GM18858 (cell line): ENCODE data around the gene FNDC3A.
"Not testable (repeated sequence)": the region's sequence is repeated elsewhere in the genome, so short reads cannot be mapped to it uniquely, and the experiment has no call there.

ENCODE experiments used
- ATAC-seq: cut with Tn5 transposase; IDR thresholded peaks from one replicate; pipeline ENCODE4 v1.9.1; 2021; ENCODE audit not compliant: unreplicated experiment

The FNDC3A gene

DNA sequence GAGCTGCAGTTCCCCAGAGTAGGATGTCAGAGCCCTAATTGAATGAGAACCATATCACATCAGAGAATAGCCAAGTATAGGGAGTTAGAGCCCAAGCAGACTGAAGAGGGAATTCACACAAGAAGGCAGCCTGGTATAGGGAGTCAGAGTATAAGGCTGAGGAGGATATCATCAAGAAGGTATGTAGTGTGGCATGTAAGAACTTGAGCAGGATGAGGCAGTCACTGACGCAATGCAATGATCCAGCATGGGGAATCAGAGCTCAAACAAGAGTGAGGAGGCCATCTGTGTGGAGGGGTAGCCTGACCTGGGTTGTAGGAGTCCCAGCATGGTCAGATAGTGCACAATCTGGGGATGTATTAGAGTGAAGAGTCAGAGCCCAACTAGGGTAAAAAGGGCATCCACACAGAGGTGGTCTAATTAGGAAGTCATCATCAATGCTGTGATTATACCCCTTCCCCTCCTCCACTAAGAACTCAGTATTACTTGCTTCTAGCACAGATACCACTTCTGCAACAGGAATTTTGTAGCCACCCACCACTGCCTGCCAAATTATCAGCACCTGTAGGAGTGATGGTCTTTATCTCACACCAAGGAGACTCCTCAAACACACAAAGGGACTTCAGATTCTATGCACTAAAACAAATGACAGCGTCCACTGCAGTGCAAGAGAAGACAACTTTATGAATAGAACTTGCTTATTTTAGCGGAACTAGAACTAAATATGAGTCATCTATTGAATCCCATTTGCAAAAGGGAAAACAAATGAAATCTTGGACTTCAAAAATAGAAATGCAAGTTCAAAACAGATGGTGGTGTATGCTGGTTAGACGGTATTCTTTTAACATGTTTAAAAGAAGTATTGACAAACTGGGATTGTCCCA lies 107.2 kb downstream of the FNDC3A start:
- ATAC-seq: peak; percentile 82

DNA sequence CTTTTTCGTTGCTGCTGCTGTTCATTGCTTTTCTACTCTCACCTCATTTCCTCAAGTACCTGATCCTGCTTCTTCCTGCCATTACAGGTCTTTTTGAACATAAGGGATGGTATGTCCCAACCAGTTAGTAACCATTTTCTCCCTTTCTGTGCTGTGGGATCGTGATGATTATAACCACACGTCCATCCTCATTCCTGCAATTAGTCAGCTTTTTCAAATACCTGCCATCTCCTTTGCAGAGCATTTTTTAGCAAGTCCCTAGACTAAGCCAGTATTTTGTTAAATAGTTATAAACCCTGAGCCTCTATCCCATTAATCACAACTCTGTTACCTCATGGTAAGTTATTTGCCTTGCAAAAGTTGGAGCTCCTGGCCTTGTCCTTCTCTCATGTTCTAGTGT lies 109.2 kb downstream of the FNDC3A start:
- ATAC-seq: no peak

DNA sequence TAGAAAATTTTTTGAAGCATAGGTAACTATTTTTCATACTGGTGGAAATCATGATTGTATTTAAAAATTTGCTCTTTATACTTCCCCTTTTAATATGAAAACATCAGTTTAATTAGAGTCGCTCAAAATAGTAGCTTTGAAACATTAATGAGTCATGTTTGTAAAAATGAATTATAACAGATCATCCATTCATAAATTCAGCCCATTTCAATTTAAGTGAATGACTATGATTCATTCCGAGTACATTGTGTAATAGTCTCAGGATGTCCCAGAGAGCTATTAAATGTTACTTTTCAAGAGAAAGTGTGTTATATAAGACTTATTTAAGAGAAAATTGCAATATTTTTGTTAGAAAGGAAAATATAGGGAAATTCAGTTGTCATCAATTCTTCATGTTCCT lies 111.0 kb downstream of the FNDC3A start:
- ATAC-seq: no peak

DNA sequence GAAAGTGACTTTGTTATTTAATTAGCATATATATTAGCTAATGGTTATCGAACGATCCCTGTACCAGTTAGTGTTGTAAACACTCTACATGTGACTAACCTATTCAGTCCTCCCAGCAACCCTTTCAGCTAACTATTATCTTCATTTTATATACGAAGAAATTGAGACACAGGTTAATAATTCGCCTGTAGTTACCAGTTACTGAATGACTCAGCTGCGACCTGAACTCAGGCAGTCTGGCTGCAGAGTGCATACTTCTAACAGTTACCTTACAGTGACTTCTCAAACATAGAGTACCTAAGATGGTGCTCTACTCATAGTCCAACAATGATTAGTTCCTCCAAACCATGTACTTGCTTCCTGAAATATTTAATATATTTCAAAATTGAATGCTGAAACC lies 117.7 kb downstream of the FNDC3A start:
- no peak for ATAC-seq

DNA sequence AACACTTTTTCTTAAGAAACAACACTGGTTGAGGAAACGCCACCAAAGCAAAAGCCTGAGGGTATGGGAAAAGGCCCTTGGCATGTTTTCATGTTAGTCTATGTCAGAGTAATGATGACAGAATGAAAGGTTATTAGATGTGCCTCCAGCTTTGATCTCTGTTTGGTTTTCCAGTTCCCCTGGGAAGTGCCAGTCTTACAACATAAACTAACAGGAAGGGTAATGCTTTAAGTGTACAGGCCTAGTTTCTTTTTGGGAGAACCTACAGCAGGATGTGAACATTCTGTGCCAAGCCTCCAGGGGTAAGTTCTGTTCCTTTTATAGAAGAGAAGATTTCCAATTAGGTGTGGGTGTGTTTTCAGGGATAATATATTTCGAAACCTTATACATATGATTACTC lies 121.7 kb downstream of the FNDC3A start:
- no peak for ATAC-seq

DNA sequence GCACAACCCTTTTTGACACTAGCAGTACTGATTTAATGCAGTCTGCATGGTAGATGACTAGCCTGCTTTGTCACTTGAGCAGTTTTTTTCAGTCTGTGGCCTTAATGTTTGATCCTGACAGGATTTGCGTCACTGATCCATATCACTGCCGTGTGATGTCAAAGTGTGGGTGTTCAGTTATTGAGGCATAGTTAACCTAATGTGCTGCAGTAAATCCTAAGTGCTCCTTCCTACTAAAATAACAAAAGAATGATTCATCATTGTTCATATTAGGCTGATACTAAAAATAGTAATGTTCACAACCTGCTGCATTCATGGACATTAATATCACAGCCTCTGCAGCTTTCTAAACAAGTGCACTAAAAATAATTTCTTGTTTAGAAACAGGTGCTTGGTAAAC lies 122.5 kb downstream of the FNDC3A start:
- no peak for ATAC-seq

DNA sequence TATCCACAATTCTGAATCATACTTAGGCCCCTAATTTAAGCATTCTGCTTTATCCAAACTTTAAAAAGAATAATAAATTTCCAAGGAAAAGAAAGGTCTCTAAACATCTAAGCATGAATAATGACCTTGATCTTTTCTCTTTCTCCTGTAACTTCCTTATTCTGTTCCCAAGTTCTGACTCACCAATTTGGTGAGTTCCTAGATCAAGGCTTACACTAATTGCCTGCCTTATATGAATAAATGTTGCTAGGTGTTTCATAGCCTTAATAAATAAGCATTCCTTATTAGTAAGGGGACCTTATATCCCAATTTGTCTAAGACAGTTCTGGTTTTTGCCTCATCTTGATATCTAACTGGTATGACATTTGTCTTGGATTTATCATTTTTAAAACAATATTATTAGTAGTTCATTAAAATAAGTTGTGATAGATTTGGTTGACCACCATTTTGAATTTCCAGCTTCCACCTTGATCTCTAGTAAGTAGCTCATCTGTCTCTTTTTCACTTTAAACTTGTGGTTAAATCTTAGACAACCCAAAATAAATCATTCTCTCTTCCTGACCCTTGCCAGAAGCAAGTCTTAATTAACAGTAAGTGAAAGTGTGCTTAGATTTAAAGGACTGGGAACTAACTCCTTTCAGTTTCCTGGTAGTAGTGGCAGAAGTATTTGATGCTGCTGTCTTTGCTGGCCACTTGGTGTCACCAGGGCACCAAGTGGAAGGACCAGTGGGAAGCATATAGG lies 123.2 kb downstream of the FNDC3A start:
- ATAC-seq: no peak

DNA sequence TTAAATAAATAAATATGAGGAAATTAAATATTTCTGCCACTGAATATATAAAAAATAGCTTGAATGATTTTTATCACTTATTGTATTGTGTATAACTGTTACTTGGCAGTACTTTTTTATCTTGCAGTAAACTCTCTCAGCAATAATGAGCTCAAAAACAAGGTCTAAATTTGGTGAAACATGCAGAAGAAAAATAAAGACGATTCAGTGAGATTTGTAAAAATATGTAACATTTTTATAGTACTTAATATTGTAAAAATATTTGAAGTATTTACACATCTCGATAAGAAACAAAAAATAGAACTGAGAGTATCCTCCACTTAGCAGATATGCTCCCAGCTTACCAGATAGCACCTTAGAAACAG lies 123.8 kb downstream of the FNDC3A start:
- ATAC-seq: no peak

DNA sequence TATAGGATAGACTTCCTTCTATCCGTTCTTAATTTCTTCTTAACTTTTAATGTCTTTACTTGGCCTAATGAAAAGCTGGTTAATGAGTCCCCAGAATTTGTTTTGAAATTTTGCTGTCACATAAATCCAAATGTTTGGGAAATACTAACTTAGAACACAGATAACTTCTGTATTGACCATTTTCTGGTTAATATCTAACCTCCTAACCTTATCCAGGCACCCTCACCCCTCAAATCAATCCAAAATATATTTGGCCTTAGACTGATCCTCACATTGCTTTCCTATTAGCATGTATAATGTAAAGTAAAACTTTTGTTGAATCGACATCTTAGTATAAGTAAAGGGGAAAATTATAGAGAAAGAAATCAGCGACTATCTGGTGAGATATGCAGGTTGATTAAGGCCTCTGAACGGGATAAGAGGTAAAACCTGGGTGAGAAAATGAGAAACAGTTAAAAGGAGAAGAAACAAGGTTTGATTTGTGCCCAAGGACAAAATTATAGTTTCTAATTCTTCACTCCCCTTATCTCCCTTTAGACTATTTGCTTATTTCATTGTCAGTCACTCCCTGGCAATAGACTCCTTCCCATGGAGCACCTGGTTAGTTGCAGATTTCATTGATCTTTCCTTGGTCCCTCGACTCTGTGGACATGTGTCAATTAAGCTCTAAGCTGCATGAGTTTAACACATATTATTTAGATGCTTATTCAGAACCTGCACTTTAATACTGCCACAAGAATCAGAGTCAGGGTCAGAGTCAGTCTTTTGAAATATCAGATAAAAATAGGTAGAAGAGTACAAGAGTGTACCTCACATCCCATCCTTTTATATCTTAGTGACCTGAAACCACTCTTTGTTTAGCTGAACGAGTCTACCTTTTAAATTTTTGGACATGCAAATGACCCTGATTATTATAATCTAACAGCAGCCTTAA lies 125.2 kb downstream of the FNDC3A start:
- ATAC-seq: no peak

DNA sequence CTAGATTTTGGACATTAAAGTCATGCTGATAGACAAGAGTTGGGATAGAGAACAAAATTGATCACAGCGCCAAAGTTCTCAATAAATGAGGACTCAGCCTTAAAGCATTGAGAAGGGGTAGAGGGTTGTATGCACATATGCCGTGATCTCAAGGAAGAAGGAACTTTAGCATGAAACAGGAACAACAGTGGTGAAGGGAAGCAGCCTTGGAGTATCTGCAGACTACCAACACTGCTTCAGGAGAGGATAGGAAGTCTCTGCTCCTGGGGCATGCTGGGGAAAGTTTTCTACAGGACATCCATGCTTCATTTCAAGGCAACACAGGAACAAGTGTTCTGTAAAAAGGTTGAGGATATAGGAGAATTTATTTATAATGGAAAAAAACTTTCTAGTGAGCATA lies 132.5 kb downstream of the FNDC3A start:
- ATAC-seq: no peak

DNA sequence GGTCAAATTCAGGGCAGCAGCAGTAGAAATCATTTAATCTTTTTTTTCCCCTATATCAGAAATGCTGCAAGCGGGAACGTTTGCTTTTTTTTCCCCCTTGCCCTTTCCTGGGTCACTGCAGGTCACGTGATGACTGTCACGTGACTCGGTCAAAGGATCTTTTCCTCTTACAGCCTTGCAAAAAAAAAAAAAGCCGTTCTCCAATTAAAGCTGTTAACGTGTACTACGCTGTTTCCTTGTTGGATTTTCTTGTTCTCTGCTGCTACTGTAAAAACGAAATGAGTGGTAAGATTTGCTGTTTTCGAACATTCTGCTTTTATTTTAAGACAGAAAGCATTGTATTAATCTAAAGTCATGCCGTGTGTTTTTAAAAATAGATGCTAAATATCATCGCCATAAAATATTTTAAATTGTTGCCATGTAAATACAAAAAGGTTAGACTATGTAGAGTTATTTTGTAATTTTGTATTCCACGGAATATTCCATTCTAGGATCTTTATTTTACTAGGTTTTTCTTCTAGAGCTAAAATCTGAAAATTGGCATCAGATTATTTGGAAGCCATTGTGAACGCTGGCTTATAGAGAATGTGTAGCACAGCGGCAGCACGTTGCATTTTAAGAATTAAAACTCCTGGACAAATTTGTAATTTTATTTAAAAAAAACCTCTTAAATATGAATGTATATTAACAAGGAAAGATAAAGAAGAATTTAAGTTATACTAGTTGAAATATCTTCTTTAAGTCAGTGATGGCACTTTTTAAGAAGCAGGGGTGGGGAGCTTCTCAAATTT lies 134.6 kb downstream of the FNDC3A start:
- peak; percentile 51 for ATAC-seq

DNA sequence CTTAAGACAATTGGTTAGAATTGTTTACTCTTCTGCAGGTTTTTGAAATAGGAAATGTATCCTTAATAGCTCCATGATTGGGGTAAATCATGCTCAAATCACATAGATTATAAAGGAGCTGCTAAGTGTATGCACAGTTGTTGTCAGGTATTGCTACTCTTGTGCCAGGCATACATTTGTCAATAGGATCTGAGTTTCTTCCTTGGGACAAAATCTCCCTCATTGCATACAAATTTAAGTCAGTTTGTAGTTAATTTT lies 135.1 kb downstream of the FNDC3A start:
- ATAC-seq: no peak

DNA sequence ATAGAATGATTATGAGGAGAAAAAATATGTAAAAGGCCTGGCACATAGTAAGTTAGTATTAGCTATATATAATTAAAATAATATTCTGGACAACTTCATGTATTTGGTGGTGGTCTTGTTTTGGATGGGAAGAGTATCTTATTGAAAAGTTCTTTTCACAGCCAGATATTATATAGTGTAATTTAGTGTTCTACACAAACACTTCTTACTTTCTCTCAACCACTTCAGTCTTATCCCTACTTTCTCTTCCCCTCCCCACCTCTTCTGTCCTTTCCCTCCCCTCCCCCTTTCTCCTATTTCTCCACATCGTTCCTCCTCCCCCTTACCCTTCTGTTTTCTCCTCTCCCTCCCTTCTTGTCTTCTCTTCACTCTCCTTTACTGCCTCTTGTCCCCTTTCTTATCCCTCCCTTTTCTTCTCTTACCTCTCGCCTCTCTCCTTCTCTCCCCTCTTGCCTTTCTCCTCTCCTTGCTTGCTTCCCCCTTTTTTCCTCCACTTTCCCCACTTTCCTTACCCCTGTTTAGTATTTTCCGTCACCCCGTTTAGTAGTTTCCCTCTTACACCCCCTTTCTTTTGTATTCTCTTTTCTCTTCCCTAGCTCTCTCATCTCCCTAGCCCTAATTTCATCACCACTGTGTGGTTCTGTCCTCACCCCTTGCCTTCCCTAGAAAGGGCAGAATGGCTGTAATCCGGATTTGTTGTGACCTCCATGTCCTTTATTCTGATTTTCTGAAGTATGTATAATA lies 137.2 kb downstream of the FNDC3A start:
- no peak for ATAC-seq

DNA sequence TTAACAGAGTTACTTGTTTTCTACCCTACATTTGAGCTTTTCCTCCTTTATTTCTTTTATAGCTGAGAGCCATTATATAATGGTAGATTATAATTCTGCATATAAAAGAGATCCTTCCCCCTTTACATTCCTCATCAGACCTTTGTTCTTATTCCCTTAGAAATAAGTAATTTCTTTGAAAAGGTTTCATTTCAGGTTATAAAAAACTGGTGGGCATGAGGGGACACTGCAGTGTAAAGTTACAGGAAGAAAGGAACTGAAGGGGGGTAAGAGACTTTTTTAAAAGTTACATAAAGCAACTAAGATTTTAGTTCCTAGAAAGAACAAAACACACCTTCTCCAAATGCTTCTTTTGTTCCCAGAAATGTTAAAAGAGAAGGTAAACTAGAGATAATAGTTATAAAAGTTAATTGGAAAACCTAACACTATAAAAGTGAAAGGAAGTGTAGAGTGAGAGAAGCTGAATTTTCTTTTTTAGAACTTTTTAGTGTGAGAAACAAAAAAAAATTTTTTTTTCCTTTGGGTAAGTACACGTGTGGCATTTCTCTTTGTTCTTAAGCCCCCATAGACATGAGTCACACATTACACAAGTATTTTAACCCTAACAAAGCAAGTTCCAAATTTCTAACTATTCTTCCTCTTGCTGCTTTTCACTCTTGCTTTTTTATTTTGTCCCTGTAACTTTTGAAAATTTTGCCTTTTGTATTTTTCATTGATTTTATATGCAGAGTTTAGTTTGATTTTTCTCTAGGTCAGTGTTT lies 138.0 kb downstream of the FNDC3A start:
- no peak for ATAC-seq

DNA sequence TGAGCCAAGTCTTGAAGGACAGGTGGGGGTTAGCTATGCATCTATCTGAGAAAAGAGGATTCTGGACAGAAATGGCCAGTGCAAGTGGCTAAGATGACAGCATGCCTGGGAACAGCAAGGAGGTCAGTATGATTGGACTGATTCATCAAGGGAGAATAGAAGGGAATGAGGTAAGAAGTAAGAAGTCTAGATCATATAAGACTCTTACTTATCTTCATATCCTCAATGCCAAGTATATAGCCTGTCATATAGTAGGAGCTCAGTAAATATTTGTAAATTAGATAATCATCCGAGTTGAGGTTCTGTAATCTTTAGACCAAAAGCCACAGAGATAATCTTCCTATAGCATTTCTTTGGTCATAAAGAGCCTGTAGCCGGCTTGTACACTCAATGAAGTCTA lies 141.2 kb downstream of the FNDC3A start:
- no peak for ATAC-seq

DNA sequence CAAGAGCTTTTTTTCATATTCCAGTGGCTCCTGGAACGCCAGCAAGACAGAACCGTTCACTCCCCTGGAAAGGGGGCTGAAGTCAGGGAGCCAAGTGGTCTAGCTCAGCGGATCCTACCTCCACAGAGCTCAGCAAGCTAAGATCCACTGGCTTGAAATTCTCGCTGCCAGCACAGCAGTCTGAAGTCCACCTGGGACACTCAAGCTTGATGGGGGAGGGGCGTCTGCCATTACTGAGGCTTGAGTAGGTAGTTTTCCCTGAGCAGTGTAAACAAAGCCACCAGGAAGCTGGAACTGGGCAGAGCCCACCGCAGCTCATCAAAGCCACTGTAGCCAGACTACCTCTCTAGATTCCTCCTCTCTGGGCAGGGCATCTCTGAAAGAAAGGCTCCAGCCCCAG lies 142.7 kb downstream of the FNDC3A start:
- not testable (repeated sequence) for ATAC-seq

DNA sequence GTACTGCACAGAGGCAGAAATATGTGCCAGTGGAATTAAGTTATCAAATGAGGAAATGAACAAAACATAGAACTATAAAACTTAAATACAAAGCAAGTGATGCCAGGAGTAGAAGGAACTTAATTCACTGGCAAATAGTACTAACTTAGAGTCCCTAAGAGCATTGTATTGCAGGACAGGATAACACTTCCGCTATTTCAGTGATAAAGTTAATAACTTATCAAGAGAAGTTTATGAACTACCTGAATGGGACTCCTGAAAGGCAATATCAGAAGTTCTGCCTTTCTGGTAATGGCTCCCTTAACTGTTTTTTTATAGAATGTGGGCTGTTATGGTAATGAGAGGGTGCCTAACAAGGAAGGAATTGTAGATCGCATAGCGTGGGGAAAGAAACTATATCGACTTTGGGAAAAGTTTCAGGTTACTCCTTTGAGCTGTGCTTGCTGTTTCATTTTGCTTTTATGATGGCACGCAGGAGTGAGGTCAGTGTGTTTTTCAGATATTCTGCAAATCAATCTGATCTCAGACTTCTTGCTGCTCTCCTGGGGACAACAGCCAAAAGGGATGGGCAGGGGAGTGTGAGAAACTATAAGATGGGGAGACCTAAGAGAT lies 149.1 kb downstream of the FNDC3A start:
- no peak for ATAC-seq

DNA sequence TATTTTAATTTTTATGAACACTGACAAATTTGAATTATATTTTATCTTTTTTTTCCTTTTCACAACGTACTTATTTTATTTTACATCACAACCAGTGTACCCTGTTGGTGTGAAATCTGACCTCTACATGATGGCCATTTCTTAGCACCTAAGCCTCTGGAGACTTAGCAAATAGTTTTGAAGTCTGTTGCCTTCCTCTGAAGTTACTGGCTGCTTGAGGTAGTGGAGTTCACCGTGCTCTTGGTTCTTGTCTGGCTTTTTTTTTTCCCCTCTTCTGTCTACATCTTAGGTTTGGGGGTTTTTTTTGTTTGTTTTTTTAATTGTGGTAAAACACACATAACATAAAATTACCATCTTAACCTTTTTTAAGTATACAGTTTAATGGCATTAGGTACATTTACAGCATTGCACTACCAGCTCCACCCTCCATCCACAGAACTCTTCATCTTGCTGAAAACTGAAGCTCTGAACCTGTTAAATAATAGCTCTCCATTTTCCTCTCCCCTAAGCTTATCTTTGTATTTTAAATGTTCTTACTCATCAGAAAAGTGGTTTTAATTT lies 150.3 kb downstream of the FNDC3A start:
- no peak for ATAC-seq
